Endothelial cell of umbilical vein (primary cell): ENCODE data around the gene SCLY.

Experiments
- CTCF ChIP-seq, 2 donors: IDR thresholded peaks; 1 replicate in 1 of 2; 2 replicates in 1 of 2; pipeline ENCODE4 v1.5.1; 2011; ENCODE audit warnings: low read length in 2 of 2, mild to moderate bottlenecking in 2 of 2, moderate library complexity in 2 of 2, control low read depth in 1 of 2, inconsistent platforms in 1 of 2, low read depth in 1 of 2; ENCODE audit not compliant: insufficient read depth in 1 of 2; ENCODE audit errors: extremely low read depth in 1 of 2
- EZH2 ChIP-seq: IDR thresholded peaks from 2 replicates; pipeline ENCODE4 v1.6.1; 2012; ENCODE audit warnings: borderline replicate concordance, low read depth, mild to moderate bottlenecking, moderate library complexity, low read length, inconsistent platforms; ENCODE audit not compliant: severe bottlenecking
- MYC ChIP-seq: IDR thresholded peaks from one replicate; pipeline ENCODE4 v1.6.1; 2011; ENCODE audit warnings: mild to moderate bottlenecking, low read depth, low read length
- POLR2A ChIP-seq: IDR thresholded peaks from 2 replicates; pipeline ENCODE4 v1.6.1; 2012; ENCODE audit warnings: low read depth, mild to moderate bottlenecking, control low read depth, low read length
- POLR2AphosphoS5 ChIP-seq: IDR thresholded peaks from 2 replicates; pipeline ENCODE4 v1.6.1; 2012; ENCODE audit warnings: low read depth, mild to moderate bottlenecking, control low read depth, low read length, moderate library complexity; ENCODE audit not compliant: insufficient read depth

- TF ChIP-seq CTCF (IDR thresholded peaks at IDR 0.05; ENCODE audit: extremely low read depth in 1 of 2, insufficient read depth in 1 of 2, low read depth in 1 of 2, low read length in 2 of 2): no peak
- no peak for TF ChIP-seq POLR2A
- TF ChIP-seq MYC: no peak
- TF ChIP-seq POLR2AphosphoS5: no peak
- TF ChIP-seq EZH2: no peak
These were observed 16.5 kb downstream of the SCLY start for GRCh38 chr2:238077292-238077691.
